ENCODE data around the gene PCCA. TPM values are rescaled to one million over a fixed set of nuclear protein-coding genes. Genes with fewer than 3 reads are reported as not detected.

The PCCA gene
- total and polyA plus RNA-seq, 2 of the 13 experiments (the other 11 are each of a cell fraction or from before 2014, with no cell fraction given): 15.0 to 32.2 TPM

GRCh38 chr13:100234006-100234405 is 145.1 kb downstream of the PCCA start:
- Histone ChIP-seq H3K4me3 (replicated peaks in 1 of 3; ENCODE audit: insufficient read depth in 1 of 3, low read depth in 2 of 3, low read length in 3 of 3) (no peak overlapping the region), H3K9me3 (ENCODE audit: low read length) (no peaks in the 10 kb centered on the region), H3K9ac (ENCODE audit: insufficient read depth, low read depth, low read length) (no peak overlapping the region), H3K27ac (ENCODE audit: extremely low read length, insufficient read depth, low read length) (no peak overlapping the region), H3K4me2 (ENCODE audit: low read depth, low read length) (no peak overlapping the region), H3K27me3 (ENCODE audit: control insufficient read depth in 1 of 2, insufficient read depth in 2 of 2, low read length in 2 of 2) (no peaks in the 10 kb centered on the region; a peak in 1 of 5 replicates), H3K4me1 (ENCODE audit: insufficient read depth, low read length) (peaks cover 41% of the 10 kb centered on the region), H2AFZ (ENCODE audit: low read length) (no peak overlapping the region), H4K20me1 (ENCODE audit: insufficient read depth, low read length) (no peaks in the 10 kb centered on the region), H3K36me3 (replicated peaks in 1 of 2; ENCODE audit: control insufficient read depth in 1 of 2, insufficient read depth in 2 of 2, low read length in 2 of 2) (no peaks in the 10 kb centered on the region), H3K79me2 (ENCODE audit: insufficient read depth, low read length) (no peaks in the 10 kb centered on the region)
- intact Hi-C loops (cut with micrococcal nuclease; ENCODE audit: unreplicated experiment) (loop anchor here (2.0 to 10.0 kb wide), 4 partner anchors 149 to 577 kb away; partner anchors contain the start of genes PCCA and ZIC5), in situ Hi-C loops (cut with HindIII; ENCODE audit: extremely low pct_ligation_motif_present, low pct_unique_long_range_greater_than_20kb) (loop anchor here (10.0 to 25.0 kb wide), 2 partner anchors 249 to 572 kb away; partner anchors contain the start of gene ZIC2)
- ChIA-PET POLR2A (no interaction called here), CTCF (ENCODE audit: low intra/inter-chr PET ratio, low total read pairs) (interaction anchor here (1.7 to 2.6 kb wide), 2 partner anchors 317 to 334 kb away, joined by 5 to 35 read pairs; no protein-coding TSS in a partner anchor)
- WGBS (ENCODE audit: low lambda C conversion rate): 93% methylated on average over 4 of the region's 4 CpGs
- no peak for FAIRE-seq
- no TSS peak for BruUV-seq (replicated peaks)
- DNase-seq (ENCODE audit: low spot score): no peak
- no peak for ATAC-seq
- peak in 1 of 2 experiments; percentile 42; a peak in 2 of 4 replicates for TF ChIP-seq MAFK (conservative IDR thresholded peaks at IDR 0.05 in 1 of 2, IDR thresholded peaks at IDR 0.05 in 1 of 2; ENCODE audit: low read length in 2 of 2)
- no peak for TF ChIP-seq MTA3 (CRISPR knock-in tag; IDR thresholded peaks at IDR 0.05)
- TF ChIP-seq TERF1 (CRISPR knock-in tag; IDR thresholded peaks at IDR 0.05): no peak

- H3K9ac ChIP-seq (ENCODE audit: insufficient read depth, low read depth, low read length): no peak overlapping the region
- H3K27me3 ChIP-seq (ENCODE audit: control insufficient read depth in 1 of 2, insufficient read depth in 2 of 2, low read length in 2 of 2): no peaks in the 10 kb centered on the region; a peak in 1 of 5 replicates
- DNase-seq (ENCODE audit: low spot score): peak; percentile 77
- intact Hi-C loops (cut with micrococcal nuclease; ENCODE audit: unreplicated experiment) (loop anchor here (1.0 to 10.0 kb wide), 5 partner anchors 150 to 578 kb away; partner anchors contain the start of genes PCCA and ZIC5), in situ Hi-C loops (cut with HindIII; ENCODE audit: extremely low pct_ligation_motif_present, low pct_unique_long_range_greater_than_20kb) (loop anchor here (5.0 to 25.0 kb wide), 3 partner anchors 250 to 572 kb away; partner anchors contain the start of gene ZIC2)
- no peaks in the 10 kb centered on the region for H3K9me3 ChIP-seq (ENCODE audit: low read length)
- 59% methylated on average over 4 of the region's 4 CpGs for WGBS (ENCODE audit: low lambda C conversion rate)
- no peaks in the 10 kb centered on the region for H4K20me1 ChIP-seq (ENCODE audit: insufficient read depth, low read length)
- peak; percentile 66 for ATAC-seq
- no peak overlapping the region for H2AFZ ChIP-seq (ENCODE audit: low read length)
- FAIRE-seq: peak; percentile 60
- no peaks in the 10 kb centered on the region for H3K79me2 ChIP-seq (ENCODE audit: insufficient read depth, low read length)
- POLR2A ChIA-PET: no interaction called here
- H3K36me3 ChIP-seq (replicated peaks in 1 of 2; ENCODE audit: control insufficient read depth in 1 of 2, insufficient read depth in 2 of 2, low read length in 2 of 2): no peaks in the 10 kb centered on the region
- H3K4me3 ChIP-seq (replicated peaks in 1 of 3; ENCODE audit: insufficient read depth in 1 of 3, low read depth in 2 of 3, low read length in 3 of 3): peak overlapping the region in 1 of 3 experiments; percentile 2; a peak in 1 of 6 replicates
- H3K4me2 ChIP-seq (ENCODE audit: low read depth, low read length): peak overlapping the region; percentile 6
- H3K27ac ChIP-seq (ENCODE audit: extremely low read length, insufficient read depth, low read length): no peak overlapping the region
- CTCF ChIA-PET (ENCODE audit: low intra/inter-chr PET ratio, low total read pairs): interaction anchor here (1.7 to 2.6 kb wide), 2 partner anchors 318 to 334 kb away, joined by 5 to 35 read pairs; no protein-coding TSS in a partner anchor
- BruUV-seq (replicated peaks): no TSS peak
- peaks cover 47% of the 10 kb centered on the region for H3K4me1 ChIP-seq (ENCODE audit: insufficient read depth, low read length)
- no peak for TF ChIP-seq THAP8 (CRISPR knock-in tag; IDR thresholded peaks at IDR 0.05; ENCODE audit: borderline replicate concordance)
- TF ChIP-seq HES4 (CRISPR knock-in tag; IDR thresholded peaks at IDR 0.05; ENCODE audit: borderline replicate concordance): no peak
- peak; percentile 80 for TF ChIP-seq FOXP4 (CRISPR knock-in tag; IDR thresholded peaks at IDR 0.05)
- TF ChIP-seq CEBPZ (IDR thresholded peaks at IDR 0.05; ENCODE audit: low read length): no peak
- TF ChIP-seq MAX (IDR thresholded peaks at IDR 0.05): 0 out of 2 replicates have a peak, but pooled peaks have one; percentile 12
Observed at GRCh38 chr13:100234524-100235136, 145.7 kb downstream of the PCCA start.
